Medulla oblongata (tissue), 1 donor: ENCODE measurements around the gene CHRM2.
"Not testable (repeated sequence)": the region's sequence is repeated elsewhere in the genome, so short reads cannot be mapped to it uniquely, and the experiment has no call there.

Experiments
- DNase-seq: peaks from one replicate; pipeline ENCODE4 v3.0.0-alpha.2; 2015; ENCODE audit errors: extremely low spot score

CHRM2 gene

GRCh38 chr7:136868496-136869000, at the start of gene CHRM2:
CHRM2 (plus strand) TSS chr7:136868652; CDS start chr7:137014866, 146,214 bp downstream.
- DNase-seq = no peak

- DNase-seq = not testable (repeated sequence)
Observed at GRCh38 chr7:136831398-136831797, 37.1 kb upstream of the CHRM2 start.

DNA sequence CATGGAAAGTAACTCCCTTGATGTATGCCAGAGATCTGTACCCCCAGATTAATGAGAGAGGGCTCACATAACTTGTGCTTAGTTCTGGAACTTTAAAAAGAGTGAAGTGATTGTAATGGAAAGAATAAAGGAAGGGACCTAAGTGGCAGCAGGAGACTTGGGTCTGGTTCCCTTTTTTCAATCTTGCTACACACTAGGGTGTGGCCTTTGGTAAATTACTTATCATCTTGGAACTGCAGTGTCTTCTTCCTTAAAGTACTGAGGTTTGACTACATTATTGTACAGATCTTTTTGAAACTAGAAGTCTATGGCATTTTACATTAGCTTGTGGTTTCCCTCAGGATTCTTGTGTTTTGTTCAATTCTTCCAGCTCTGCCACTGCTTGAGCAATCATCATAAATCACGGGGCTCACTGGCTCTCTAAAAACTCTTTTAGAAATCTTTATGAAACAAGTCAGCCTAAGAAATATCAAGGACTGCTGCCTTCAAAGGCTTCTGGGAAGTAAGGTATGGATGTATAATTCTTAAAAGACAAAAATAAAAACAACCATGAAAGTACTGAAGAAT, 22.5 kb upstream of the CHRM2 start:
- no peak for DNase-seq

- no peak for DNase-seq
Observed at GRCh38 chr7:136847858-136848257, 20.6 kb upstream of the CHRM2 start.

GRCh38 chr7:136853654-136854053, 14.8 kb upstream of the CHRM2 start:
- no peak for DNase-seq

- no peak for DNase-seq
Observed at GRCh38 chr7:136857573-136857972, 10.9 kb upstream of the CHRM2 start.

GRCh38 chr7:136859803-136860202, 8.6 kb upstream of the CHRM2 start:
- no peak for DNase-seq

DNA sequence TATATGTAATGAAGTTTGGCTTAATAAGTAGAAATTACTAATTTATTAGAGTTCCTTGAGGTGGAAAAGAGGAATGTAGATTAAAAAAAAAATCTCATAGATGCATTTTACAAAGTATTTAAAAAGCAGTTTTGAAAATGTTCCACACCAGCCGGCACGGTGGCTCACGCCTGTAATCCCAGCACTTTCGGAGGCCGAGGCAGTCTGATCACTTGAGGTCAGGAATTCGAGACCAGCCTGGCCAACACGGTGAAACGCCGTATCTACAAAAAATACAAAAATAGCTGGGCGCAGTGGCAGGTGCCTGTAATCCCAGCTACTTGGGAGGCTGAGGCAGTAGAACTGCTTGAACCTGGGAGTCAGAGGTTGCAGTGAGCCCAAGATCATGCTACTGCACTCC, 3.2 kb upstream of the CHRM2 start:
- DNase-seq = no peak

DNA sequence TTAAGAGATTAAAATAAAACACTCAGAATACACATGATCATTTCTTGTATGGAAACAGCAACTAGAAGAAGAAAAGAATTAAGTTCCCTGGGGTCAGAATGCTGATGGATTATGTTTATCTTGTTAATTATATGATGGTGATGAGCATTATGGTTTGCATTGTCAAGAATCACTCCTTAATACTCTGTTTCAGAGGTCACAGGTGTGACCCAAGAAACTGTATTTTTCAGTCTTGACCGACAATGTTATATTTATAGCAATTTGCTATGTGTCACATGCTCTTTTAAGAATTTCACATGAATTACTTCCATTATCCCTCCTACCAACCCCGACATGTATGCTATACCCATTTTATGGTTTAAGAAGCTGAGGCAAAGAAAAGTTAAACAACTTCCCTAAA, 2.7 kb upstream of the CHRM2 start:
- DNase-seq = no peak

- no peak for DNase-seq
Observed at GRCh38 chr7:136869001-136869961, 829 bp downstream of the CHRM2 start.

DNA sequence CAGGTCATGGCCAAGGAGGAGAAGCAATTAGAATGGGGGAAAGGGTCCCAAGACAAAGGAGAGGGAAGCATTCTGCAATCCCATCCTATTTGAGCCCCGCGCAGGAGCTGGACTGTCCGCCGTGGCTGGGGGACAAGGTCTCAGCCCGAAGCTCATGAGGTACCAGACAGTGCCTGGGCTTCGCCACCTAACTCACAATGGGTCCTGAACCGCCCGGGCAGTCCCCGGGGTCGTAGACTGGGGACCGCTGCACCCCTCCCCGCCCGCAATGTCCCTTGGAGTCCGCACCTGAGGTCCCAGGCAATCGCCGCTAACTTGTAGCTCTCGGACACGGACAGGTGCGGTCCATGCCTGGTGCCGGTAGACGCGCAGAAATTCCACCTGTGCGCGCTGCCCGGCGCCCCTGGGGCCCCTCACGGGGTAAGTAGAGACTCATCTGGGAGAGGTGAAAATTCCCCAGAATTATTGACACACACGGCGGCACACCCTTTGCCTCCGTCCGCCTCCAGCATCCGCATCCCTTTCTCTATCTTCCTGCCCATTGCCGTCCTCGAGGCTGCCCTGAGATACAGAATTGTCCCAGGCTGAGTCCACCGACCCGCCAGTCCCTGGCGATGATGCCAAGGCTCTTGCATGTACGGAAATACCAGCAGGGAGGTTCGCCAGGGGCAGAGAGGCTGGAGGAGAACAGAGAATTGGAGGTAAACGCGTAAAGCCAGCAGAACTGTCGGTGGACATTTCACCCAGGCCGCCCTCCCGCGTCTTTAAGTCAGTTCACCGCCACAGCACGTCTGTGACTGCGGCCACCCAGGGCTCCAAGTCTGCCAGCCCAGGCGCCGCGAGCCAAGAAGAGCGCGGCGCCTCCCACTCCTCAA, 1.8 kb downstream of the CHRM2 start:
- no peak for DNase-seq

GRCh38 chr7:136870866-136871487, 2.5 kb downstream of the CHRM2 start:
- no peak for DNase-seq

GRCh38 chr7:136874393-136875032, 6.1 kb downstream of the CHRM2 start:
- peak; percentile 26 for DNase-seq

GRCh38 chr7:136877509-136877908, 9.1 kb downstream of the CHRM2 start:
- no peak for DNase-seq

GRCh38 chr7:136877990-136878389, 9.5 kb downstream of the CHRM2 start:
- no peak for DNase-seq

- no peak for DNase-seq
Observed at GRCh38 chr7:136878878-136879277, 10.4 kb downstream of the CHRM2 start.

GRCh38 chr7:136883046-136883445, 14.6 kb downstream of the CHRM2 start:
- no peak for DNase-seq

DNA sequence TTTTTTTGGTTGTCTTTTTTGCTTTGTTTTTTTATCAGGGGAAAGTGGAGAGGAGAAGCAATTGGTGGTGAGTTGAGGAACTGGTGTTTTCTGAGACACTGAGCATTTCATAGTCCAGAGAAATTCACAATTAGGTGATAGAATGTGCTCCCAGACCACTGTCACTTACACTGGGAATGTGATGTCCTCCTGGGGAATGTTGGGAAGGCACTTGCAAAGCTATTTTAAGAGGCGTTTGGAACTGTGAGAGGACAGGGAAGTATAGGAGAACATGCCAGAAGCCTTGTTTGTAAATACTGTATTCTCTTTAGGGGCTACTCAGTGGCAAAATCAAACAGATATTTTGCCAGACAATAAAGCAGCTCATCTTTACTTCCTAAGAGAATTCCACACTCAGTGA, 16.0 kb downstream of the CHRM2 start:
- no peak for DNase-seq

DNA sequence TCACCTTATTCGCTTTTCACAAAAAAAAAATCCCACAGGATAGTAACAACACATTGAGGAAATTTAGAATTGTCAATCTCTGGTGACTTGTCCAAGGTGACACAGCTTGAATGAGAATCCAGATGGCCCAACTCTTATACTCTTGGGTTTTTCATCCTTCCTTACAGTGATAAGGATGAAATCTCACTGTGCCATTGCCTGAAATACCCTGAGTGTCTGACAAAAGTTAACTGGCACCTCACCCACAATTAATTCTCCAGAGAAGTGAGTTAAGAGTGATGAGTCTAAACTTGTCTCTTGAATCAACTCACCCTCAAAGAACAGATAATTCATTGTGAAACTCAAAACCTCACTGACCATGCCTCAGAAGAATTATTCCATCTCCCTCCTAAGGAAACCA, 18.9 kb downstream of the CHRM2 start:
- DNase-seq = no peak

GRCh38 chr7:136890399-136890798, 21.9 kb downstream of the CHRM2 start:
- DNase-seq = no peak

DNA sequence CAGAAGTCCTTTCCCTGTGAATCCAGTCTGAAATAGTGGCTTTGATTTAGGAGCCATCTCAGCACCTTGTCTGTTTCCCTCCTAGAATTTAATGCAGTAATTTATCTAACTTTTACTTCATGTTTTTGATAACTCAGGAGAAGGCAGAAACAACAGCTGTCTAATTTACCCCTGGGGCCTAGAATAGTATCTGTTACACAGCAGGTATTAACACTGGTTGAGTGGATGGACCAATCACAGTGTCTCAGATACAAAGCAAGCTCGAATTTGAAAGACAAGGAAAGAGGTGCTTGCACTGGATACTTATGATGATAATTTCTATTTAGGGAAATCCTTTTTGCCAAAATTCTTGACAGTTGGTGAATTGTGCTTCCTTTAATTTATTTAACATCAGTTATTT, 23.4 kb downstream of the CHRM2 start:
- no peak for DNase-seq
